K562 (cell line): ENCODE measurements around the gene RREB1.

Experiments used
- CHD4 ChIP-seq: fragments of 200-600 bp; sonication (generic); IDR thresholded peaks from 3 replicates; pipeline ENCODE4 v1.6.1; 2012; ENCODE audit warnings: low read depth, mild to moderate bottlenecking, mixed read lengths, low read length, inconsistent platforms; ENCODE audit not compliant: insufficient read depth, insufficient replicate concordance, poor library complexity, severe bottlenecking
- CREM ChIP-seq: IDR thresholded peaks from 2 replicates; pipeline ENCODE4 v1.6.1; 2014; ENCODE audit warnings: antibody characterized with exemption, low read depth
- CTCF ChIP-seq, 3 experiments: IDR thresholded peaks in 2 of 3; conservative IDR thresholded peaks in 1 of 3; 2 replicates each; pipeline ENCODE4 v1.5.1; 2011 to 2012; ENCODE audit warnings: low read length in 3 of 3, mild to moderate bottlenecking in 3 of 3, control low read depth in 2 of 3, improper control_type of control experiment in 1 of 3, inconsistent platforms in 1 of 3, low read depth in 1 of 3, mixed read lengths in 1 of 3, moderate library complexity in 1 of 3; ENCODE audit not compliant: insufficient read depth in 2 of 3
- KLF6 ChIP-seq: fragments of 250-450 bp; sonication (Bioruptor Pico); IDR thresholded peaks from 2 replicates; pipeline ENCODE4 v1.4.0; 2020; ENCODE audit warnings: mild to moderate bottlenecking, moderate library complexity, borderline replicate concordance
- MXD1 ChIP-seq: fragments of 250-450 bp; sonication (Bioruptor Pico); IDR thresholded peaks from 2 replicates; pipeline ENCODE4 v1.8.0; 2021; ENCODE audit warnings: borderline replicate concordance, mild to moderate bottlenecking, moderate library complexity; ENCODE audit not compliant: poor library complexity, severe bottlenecking
- POLR2A ChIP-seq: fragments of 450-650 bp; conservative IDR thresholded peaks from 2 replicates; pipeline ENCODE4 v1.6.1; 2016
- ZHX1 ChIP-seq: fragments of 150-350 bp; conservative IDR thresholded peaks from 2 replicates; pipeline ENCODE4 v1.6.1; 2014; ENCODE audit warnings: low read length

- TF ChIP-seq KLF6 (CRISPR knock-in tag) (no peak), CTCF (IDR thresholded peaks at IDR 0.05 in 2 of 3, conservative IDR thresholded peaks at IDR 0.05 in 1 of 3; ENCODE audit: insufficient read depth in 2 of 3, low read depth in 1 of 3, low read length in 3 of 3) (no peak), CREM (no peak), MXD1 (CRISPR knock-in tag) (no peak), ZHX1 (no peak), POLR2A (no peak), CHD4 (no peak)
Observed at GRCh38 chr6:7147051-7147671, 39.4 kb downstream of the RREB1 start.
